Gastrocnemius medialis (tissue), 4 donors: Measurements from ENCODE around the gene C2CD4C. TPM values are rescaled to one million over a fixed set of nuclear protein-coding genes. Genes with fewer than 3 reads are reported as not detected.

Experiments used
- ATAC-seq, 2 donors: fragments of 150-250 bp; one replicate each; pipeline ENCODE4 v1.9.1; 2016
- DNase-seq, 2 donors: peaks; one replicate each; pipeline ENCODE4 v3.0.0-alpha.2; 2019
- H3K27ac ChIP-seq, 4 donors: fragments of 200-600 bp; sonication (generic); 1 replicate in 1 of 4; 2 replicates in 3 of 4; pipeline ENCODE4 v1.5.1; 2016 to 2018; ENCODE audit warnings: mild to moderate bottlenecking in 2 of 4, moderate library complexity in 1 of 4
- H3K27me3 ChIP-seq, 3 donors: fragments of 200-600 bp; sonication (generic) in 2 of 3; 1 replicate in 1 of 3; 2 replicates in 2 of 3; pipeline versions ENCODE4 v1.5.1 to v1.6.0; 2016 to 2019; ENCODE audit warnings: mild to moderate bottlenecking in 1 of 3, moderate library complexity in 1 of 3
- H3K36me3 ChIP-seq, 2 donors: fragments of 200-600 bp; sonication (generic) in 1 of 2; one replicate each; pipeline ENCODE4 v1.5.1; 2017 to 2018
- H3K4me1 ChIP-seq, 2 donors: fragments of 200-600 bp; sonication (generic) in 1 of 2; one replicate each; pipeline ENCODE4 v1.5.1; 2016 to 2017; ENCODE audit warnings: mild to moderate bottlenecking in 2 of 2
- H3K4me3 ChIP-seq, 4 donors: fragments of 200-600 bp; sonication (generic) in 3 of 4; 1 replicate in 1 of 4; 2 replicates in 3 of 4; pipeline ENCODE4 v1.5.1; 2016 to 2019; ENCODE audit warnings: mild to moderate bottlenecking in 2 of 4
- H3K9me3 ChIP-seq, 3 donors: fragments of 200-600 bp; sonication (generic) in 2 of 3; 1 replicate in 1 of 3; 2 replicates in 2 of 3; pipeline ENCODE4 v1.5.1; 2016 to 2019
- POLR2A ChIP-seq, 2 donors: fragments of 450-650 bp; IDR thresholded peaks; one replicate each; pipeline ENCODE4 v1.6.1; 2017; ENCODE audit warnings: antibody characterized with exemption in 2 of 2, mild to moderate bottlenecking in 2 of 2, moderate library complexity in 2 of 2
- in situ Hi-C, 4 donors: fragments of 200-750 bp; cut with MboI; loops; one replicate each; pipeline versions ENCODE4 v1.15.0 to v1.8.0; 2017; ENCODE audit warnings: low sequenced_read_pairs in 4 of 4
- intact Hi-C: fragments of 100-400 bp; cut with DNase I; formaldehyde crosslinking; loops from one replicate; pipeline ENCODE4 v1.15.1; 2023; ENCODE audit warnings: low total_unique reads
- total RNA-seq, 4 donors: library from RNA; depleted of rRNA; stranded (reverse); fragments of >200 nt; gene quantifications; one replicate each; pipeline versions ENCODE4 v1.1.0 to v1.2.3, GENCODE V29; 2016
- TF ChIP-seq, protein P1 (sequence below), 5 experiments: fragments of 450-650 bp in 3 of 5; fragments of 200-600 bp in 2 of 5; sonication (generic) in 2 of 5; IDR thresholded peaks in 4 of 5; conservative IDR thresholded peaks in 1 of 5; 1 replicate in 4 of 5; 2 replicates in 1 of 5; pipeline ENCODE4 v1.5.1; 2016 to 2019; ENCODE audit warnings: antibody characterized with exemption in 5 of 5, mild to moderate bottlenecking in 3 of 5, moderate library complexity in 3 of 5

C2CD4C gene
- total RNA-seq, 4 donors from 2014 or later = 0.15 to 0.78 (median 0.38) TPM

DNA sequence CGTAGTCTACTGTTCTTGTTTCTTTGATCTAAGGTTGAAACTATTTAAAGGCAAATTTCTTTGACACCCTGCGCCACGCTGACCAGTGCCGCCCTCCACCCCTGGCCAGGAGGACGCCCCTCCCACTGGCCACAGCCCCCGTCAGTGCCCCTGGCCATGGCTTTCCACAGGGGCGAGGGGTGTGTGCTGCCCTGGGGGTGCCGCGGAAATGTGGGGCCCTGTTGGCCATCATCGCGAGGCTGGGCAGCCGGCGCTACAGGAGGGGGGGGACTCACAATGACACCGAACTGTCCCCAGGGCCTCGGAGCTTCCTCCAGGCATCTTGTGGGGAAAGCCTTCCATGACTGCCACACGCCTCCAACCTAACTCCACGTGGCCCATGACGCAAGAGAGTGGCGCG, 41.0 kb upstream of the C2CD4C start:
- TF ChIP-seq POLR2A (IDR thresholded peaks at IDR 0.05) = no peak
- TF ChIP-seq, protein P1, sequence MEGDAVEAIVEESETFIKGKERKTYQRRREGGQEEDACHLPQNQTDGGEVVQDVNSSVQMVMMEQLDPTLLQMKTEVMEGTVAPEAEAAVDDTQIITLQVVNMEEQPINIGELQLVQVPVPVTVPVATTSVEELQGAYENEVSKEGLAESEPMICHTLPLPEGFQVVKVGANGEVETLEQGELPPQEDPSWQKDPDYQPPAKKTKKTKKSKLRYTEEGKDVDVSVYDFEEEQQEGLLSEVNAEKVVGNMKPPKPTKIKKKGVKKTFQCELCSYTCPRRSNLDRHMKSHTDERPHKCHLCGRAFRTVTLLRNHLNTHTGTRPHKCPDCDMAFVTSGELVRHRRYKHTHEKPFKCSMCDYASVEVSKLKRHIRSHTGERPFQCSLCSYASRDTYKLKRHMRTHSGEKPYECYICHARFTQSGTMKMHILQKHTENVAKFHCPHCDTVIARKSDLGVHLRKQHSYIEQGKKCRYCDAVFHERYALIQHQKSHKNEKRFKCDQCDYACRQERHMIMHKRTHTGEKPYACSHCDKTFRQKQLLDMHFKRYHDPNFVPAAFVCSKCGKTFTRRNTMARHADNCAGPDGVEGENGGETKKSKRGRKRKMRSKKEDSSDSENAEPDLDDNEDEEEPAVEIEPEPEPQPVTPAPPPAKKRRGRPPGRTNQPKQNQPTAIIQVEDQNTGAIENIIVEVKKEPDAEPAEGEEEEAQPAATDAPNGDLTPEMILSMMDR (IDR thresholded peaks at IDR 0.05 in 4 of 5, conservative IDR thresholded peaks at IDR 0.05 in 1 of 5) = no peak
- Histone ChIP-seq H3K4me3 (no peak overlapping the region), H3K4me1 (no peaks in the 10 kb centered on the region), H3K27ac (no peak overlapping the region), H3K27me3 (no peaks in the 10 kb centered on the region), H3K36me3 (no peaks in the 10 kb centered on the region), H3K9me3 (no peaks in the 10 kb centered on the region)
- ATAC-seq (no peak), DNase-seq (no peak)
- intact Hi-C loops = no loop called here
- in situ Hi-C loops = no loop called here

GRCh38 chr19:447816-448560, 39.0 kb upstream of the C2CD4C start:
- TF ChIP-seq, protein P1 (IDR thresholded peaks at IDR 0.05 in 4 of 5, conservative IDR thresholded peaks at IDR 0.05 in 1 of 5) = no peak
- no peak for TF ChIP-seq POLR2A (IDR thresholded peaks at IDR 0.05)
- intact Hi-C loops (no loop called here), in situ Hi-C loops (no loop called here)
- no peak overlapping the region for H3K27ac ChIP-seq
- no peaks in the 10 kb centered on the region for H3K9me3 ChIP-seq
- no peaks in the 10 kb centered on the region for H3K4me1 ChIP-seq
- no peaks in the 10 kb centered on the region for H3K36me3 ChIP-seq
- DNase-seq (no peak), ATAC-seq (no peak)
- no peak overlapping the region for H3K4me3 ChIP-seq
- no peaks in the 10 kb centered on the region for H3K27me3 ChIP-seq

DNA sequence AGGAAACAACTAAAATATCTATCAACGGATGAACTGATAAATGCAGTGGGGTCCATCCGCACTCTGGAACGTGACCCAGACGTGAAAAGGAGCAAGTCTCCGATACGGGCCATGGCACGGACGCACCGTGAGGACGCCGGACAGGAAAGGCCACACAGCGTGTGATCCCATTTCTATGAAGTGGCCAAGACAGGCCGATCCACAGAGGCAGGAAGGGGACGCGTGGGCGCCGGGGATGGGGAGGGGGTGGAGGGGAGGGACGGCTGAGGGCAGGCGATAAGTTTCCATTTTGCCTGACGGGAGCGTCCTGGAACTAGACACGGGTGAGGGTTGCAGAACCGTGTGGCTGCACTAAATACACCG, 38.1 kb upstream of the C2CD4C start:
- Histone ChIP-seq H3K27me3 (no peaks in the 10 kb centered on the region), H3K36me3 (no peaks in the 10 kb centered on the region), H3K9me3 (no peaks in the 10 kb centered on the region), H3K4me3 (no peak overlapping the region), H3K4me1 (no peaks in the 10 kb centered on the region), H3K27ac (no peak overlapping the region)
- no peak for ATAC-seq
- in situ Hi-C loops = no loop called here
- no peak for TF ChIP-seq POLR2A (IDR thresholded peaks at IDR 0.05)
- TF ChIP-seq, protein P1 (IDR thresholded peaks at IDR 0.05 in 4 of 5, conservative IDR thresholded peaks at IDR 0.05 in 1 of 5) = no peak
- DNase-seq = no peak
- intact Hi-C loops = no loop called here

DNA sequence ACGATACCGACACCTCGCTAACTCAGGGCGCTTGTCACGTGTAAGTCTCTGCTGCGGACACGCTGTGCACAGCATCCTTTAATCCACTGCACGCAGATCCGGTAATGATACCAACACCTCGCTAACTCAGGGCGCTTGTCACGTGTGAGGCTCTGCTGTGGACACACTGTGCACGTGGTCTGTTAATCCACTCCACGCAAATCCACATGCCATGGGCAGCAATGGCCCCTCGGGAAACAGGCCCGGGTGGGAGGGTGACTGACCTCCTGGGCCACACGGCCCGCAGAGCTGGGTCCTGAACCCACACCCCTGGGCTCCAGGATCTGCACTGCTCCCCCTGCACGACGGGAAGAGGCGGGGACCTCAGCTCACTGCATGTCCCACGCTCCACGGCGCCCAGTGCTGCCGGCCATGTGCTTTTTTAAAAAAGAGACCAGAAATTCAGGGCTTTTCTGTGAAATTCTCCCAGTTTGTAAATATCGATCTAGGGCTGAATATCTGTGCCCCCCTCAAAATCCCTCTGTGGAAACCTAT, 35.8 kb upstream of the C2CD4C start:
- ATAC-seq = no peak
- no peak overlapping the region for H3K4me3 ChIP-seq
- H3K36me3 ChIP-seq = no peaks in the 10 kb centered on the region
- H3K27ac ChIP-seq = no peak overlapping the region
- H3K4me1 ChIP-seq = no peaks in the 10 kb centered on the region
- in situ Hi-C loops (no loop called here), intact Hi-C loops (no loop called here)
- TF ChIP-seq, protein P1 (IDR thresholded peaks at IDR 0.05 in 4 of 5, conservative IDR thresholded peaks at IDR 0.05 in 1 of 5) = no peak
- TF ChIP-seq POLR2A (IDR thresholded peaks at IDR 0.05) = no peak
- no peak for DNase-seq
- H3K9me3 ChIP-seq = no peaks in the 10 kb centered on the region
- no peaks in the 10 kb centered on the region for H3K27me3 ChIP-seq
